Urothelium cell line (cell line): ENCODE measurements around the gene PARL.

Experiments used
- DNase-seq: peaks from one replicate; pipeline ENCODE4 v3.0.0; 2011; ENCODE audit warnings: low spot score, mixed read lengths
- FAIRE-seq: peaks from 2 replicates; lab custom pipeline; 2011; peaks lifted over from hg19 to GRCh38; lab: Jason Lieb, UNC

Gene PARL

GRCh38 chr3:183862610-183863009 is 22.1 kb downstream of the PARL start:
- DNase-seq (no peak), FAIRE-seq (no peak)

- DNase-seq (no peak), FAIRE-seq (no peak)
These were observed 26.8 kb downstream of the PARL start for GRCh38 chr3:183857863-183858262.

- DNase-seq, result no peak
- no peak for FAIRE-seq
These were observed 30.2 kb downstream of the PARL start for GRCh38 chr3:183854318-183855035.

GRCh38 chr3:183845608-183846288 is 38.9 kb downstream of the PARL start:
- no peak for DNase-seq
- FAIRE-seq, result no peak

- FAIRE-seq (no peak), DNase-seq (no peak)
These were observed 39.6 kb downstream of the PARL start for GRCh38 chr3:183845090-183845489.

GRCh38 chr3:183844606-183845005 is 40.1 kb downstream of the PARL start:
- no peak for FAIRE-seq
- DNase-seq, result peak; percentile 24

GRCh38 chr3:183839751-183840150 is 44.9 kb downstream of the PARL start:
- DNase-seq (no peak), FAIRE-seq (no peak)

- FAIRE-seq, result no peak
- DNase-seq, result no peak
These were observed 46.8 kb downstream of the PARL start for GRCh38 chr3:183837894-183838293.

GRCh38 chr3:183837390-183837789 is 47.3 kb downstream of the PARL start:
- DNase-seq (no peak), FAIRE-seq (no peak)

GRCh38 chr3:183833516-183833915 is 51.2 kb downstream of the PARL start:
- DNase-seq (no peak), FAIRE-seq (no peak)

- no peak for DNase-seq
- no peak for FAIRE-seq
These were observed 54.5 kb downstream of the PARL start for GRCh38 chr3:183830187-183830586.

GRCh38 chr3:183829466-183829865 is 55.2 kb downstream of the PARL start:
- DNase-seq (no peak), FAIRE-seq (no peak)

GRCh38 chr3:183828538-183828870 is 56.2 kb downstream of the PARL start:
- FAIRE-seq (no peak), DNase-seq (no peak)

GRCh38 chr3:183827809-183828537 is 56.7 kb downstream of the PARL start:
- FAIRE-seq (no peak), DNase-seq (no peak)

- no peak for DNase-seq
- no peak for FAIRE-seq
These were observed 58.0 kb downstream of the PARL start for GRCh38 chr3:183826448-183827250.

GRCh38 chr3:183825456-183826161 is 59.1 kb downstream of the PARL start, which contains the start of gene MAP6D1:
Gene MAP6D1, minus strand, starts transcription at chr3:183825577. Its CDS starts 30 bp downstream, at chr3:183825547.
- DNase-seq (peak; percentile 88), FAIRE-seq (peak; percentile 37)

GRCh38 chr3:183824761-183825455 is 59.8 kb downstream of the PARL start:
- FAIRE-seq (peak; percentile 50), DNase-seq (peak; percentile 56)

- peak; percentile 20 for FAIRE-seq
- no peak for DNase-seq
These were observed 60.7 kb downstream of the PARL start for GRCh38 chr3:183823963-183824362.

GRCh38 chr3:183822631-183823030 is 62.0 kb downstream of the PARL start:
- FAIRE-seq (no peak), DNase-seq (no peak)

- FAIRE-seq (no peak), DNase-seq (no peak)
These were observed 64.8 kb downstream of the PARL start for GRCh38 chr3:183819831-183820230.
